Upper lobe of right lung (tissue), 1 donor: Measurements from ENCODE around the gene IGDCC3. TPM values are rescaled to one million over a fixed set of nuclear protein-coding genes. Genes with fewer than 3 reads are reported as not detected.
A peak's percentile ranks its signal among the peaks of the same experiment; 100 is the strongest.
"Not testable (repeated sequence)": the region's sequence is repeated elsewhere in the genome, so short reads cannot be mapped to it uniquely, and the experiment has no call there.

ENCODE experiments used
- ATAC-seq: fragments of 200-7000 bp; cut with Tn5 transposase; one replicate; pipeline ENCODE4 v1.9.1; 2020; ENCODE audit warnings: mild to moderate bottlenecking, moderate library complexity
- DNase-seq: peaks from one replicate; pipeline ENCODE4 v3.0.0-alpha.2; 2020
- H3K27ac ChIP-seq: fragments of 200-600 bp; one replicate; pipeline ENCODE4 v1.8.0; 2022
- H3K27me3 ChIP-seq: fragments of 200-600 bp; one replicate; pipeline ENCODE4 v1.8.0; 2022; ENCODE audit warnings: mild to moderate bottlenecking
- H3K36me3 ChIP-seq: fragments of 200-600 bp; one replicate; pipeline ENCODE4 v1.8.0; 2022
- H3K4me1 ChIP-seq: fragments of 200-600 bp; one replicate; pipeline ENCODE4 v1.8.0; 2022
- H3K4me3 ChIP-seq: fragments of 200-600 bp; one replicate; pipeline ENCODE4 v1.8.0; 2022; ENCODE audit warnings: mild to moderate bottlenecking
- H3K9me3 ChIP-seq: fragments of 200-600 bp; one replicate; pipeline ENCODE4 v1.8.0; 2022
- intact Hi-C: fragments of 100-400 bp; cut with DNase I; formaldehyde crosslinking; loops from one replicate; pipeline ENCODE4 v1.11.0; 2022
- total RNA-seq: library from RNA; stranded (reverse); fragmentation: NEBNext Ultra II Directional; extraction: Animal tissue kit (Norgen Biotek cat#: 25700); gene quantifications from one replicate; pipeline ENCODE4 v1.2.1, GENCODE V29; 2021
- TF ChIP-seq, protein P1 (sequence below): fragments of 200-600 bp; IDR thresholded peaks from one replicate; pipeline ENCODE4 v1.8.0; 2022; ENCODE audit warnings: antibody characterized with exemption
- donor health status: DM: no; HTN: yes; CAD: no; lungs with severe emphysema.

The IGDCC3 gene
- total RNA-seq, 1 donor from 2014 or later: not detected

DNA sequence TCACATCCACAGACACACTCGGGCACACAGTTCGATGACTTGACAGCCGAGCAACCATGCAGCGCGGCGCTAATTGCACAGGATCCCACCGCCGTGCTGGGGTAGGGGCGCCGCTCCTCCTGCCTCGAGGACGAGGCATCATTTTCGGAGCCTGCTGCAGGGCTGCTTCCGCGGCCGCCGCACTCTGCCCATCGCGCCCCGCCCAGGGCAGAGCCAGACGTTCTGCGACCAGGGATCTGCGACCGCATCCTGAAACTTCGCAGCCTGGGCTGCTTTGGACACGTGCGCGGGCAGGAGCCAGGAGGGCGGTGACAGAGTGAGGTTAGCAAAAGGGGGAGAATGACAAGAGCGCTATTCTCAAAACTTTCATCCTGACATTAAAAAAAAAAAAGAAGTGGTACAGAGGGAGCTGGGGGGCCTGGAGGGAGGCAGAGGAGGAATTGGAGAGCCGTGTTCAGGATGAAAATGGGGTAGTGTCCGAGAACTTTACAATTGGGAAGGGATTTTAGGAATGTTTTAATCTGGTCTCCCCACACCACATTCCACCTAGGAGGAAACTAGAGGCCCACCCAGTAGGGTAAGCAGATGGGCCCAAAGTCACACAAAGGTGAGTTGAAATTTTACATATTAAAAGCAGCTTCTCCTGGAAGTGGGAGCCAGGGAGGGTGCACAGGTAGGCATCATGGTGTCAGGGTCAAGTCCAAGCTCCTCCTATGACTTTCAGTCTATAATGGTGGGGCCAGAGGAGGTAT lies 15.9 kb downstream of the IGDCC3 start:
- H3K4me1 ChIP-seq: no peaks in the 10 kb centered on the region
- ATAC-seq (no peak), DNase-seq (peak; percentile 49)
- H3K27ac ChIP-seq: no peak overlapping the region
- intact Hi-C loops: no loop called here
- TF ChIP-seq, protein P1, sequence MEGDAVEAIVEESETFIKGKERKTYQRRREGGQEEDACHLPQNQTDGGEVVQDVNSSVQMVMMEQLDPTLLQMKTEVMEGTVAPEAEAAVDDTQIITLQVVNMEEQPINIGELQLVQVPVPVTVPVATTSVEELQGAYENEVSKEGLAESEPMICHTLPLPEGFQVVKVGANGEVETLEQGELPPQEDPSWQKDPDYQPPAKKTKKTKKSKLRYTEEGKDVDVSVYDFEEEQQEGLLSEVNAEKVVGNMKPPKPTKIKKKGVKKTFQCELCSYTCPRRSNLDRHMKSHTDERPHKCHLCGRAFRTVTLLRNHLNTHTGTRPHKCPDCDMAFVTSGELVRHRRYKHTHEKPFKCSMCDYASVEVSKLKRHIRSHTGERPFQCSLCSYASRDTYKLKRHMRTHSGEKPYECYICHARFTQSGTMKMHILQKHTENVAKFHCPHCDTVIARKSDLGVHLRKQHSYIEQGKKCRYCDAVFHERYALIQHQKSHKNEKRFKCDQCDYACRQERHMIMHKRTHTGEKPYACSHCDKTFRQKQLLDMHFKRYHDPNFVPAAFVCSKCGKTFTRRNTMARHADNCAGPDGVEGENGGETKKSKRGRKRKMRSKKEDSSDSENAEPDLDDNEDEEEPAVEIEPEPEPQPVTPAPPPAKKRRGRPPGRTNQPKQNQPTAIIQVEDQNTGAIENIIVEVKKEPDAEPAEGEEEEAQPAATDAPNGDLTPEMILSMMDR: no peak
- no peaks in the 10 kb centered on the region for H3K9me3 ChIP-seq
- H3K4me3 ChIP-seq: no peak overlapping the region
- H3K27me3 ChIP-seq: peaks cover 33% of the 10 kb centered on the region
- H3K36me3 ChIP-seq: no peaks in the 10 kb centered on the region

DNA sequence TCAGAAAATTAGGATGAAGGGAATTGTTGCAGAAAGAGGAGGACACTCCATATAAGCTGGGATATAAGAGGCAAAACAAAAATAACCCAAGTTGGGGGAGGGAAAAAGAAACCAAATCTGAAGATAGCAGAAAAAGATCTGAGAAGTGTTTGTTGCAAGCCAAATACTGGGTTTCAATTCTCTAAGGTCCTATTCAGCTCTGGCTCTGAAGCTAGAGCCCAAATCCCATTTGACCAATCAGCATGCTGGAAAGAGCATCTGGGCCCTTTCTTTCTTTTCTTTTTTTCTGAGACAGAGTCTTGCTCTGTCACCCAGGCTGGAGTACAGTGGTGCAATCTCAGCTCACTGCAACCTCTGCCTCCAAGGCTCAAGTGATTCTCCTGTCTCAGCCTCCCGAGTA lies 17.3 kb downstream of the IGDCC3 start:
- TF ChIP-seq, protein P1: no peak
- no peaks in the 10 kb centered on the region for H3K36me3 ChIP-seq
- H3K27ac ChIP-seq: no peak overlapping the region
- no peak overlapping the region for H3K4me3 ChIP-seq
- DNase-seq (no peak), ATAC-seq (no peak)
- no peaks in the 10 kb centered on the region for H3K9me3 ChIP-seq
- H3K4me1 ChIP-seq: no peaks in the 10 kb centered on the region
- peaks cover 46% of the 10 kb centered on the region for H3K27me3 ChIP-seq
- intact Hi-C loops: no loop called here

DNA sequence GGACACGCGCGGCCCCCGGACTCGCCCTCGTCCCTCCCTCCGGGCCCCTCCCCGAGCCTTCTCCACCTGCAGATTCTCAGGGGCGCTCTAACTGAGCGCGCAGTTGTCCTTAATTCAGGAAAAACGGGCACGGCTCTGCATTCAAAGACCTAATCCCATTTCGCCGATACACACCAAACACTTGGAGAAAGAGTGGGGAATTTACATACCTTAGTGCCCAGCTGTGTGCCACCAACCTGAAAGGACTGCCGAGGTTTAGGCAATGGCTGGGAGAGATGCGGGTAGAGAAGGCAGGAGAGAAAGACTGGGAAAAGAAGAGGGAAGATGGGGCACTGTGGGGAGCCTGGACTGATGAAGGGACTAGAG lies 21.8 kb downstream of the IGDCC3 start:
- Histone ChIP-seq H3K4me1 (no peaks in the 10 kb centered on the region), H3K27ac (no peak overlapping the region), H3K27me3 (peaks cover 50% of the 10 kb centered on the region), H3K9me3 (peaks cover 3% of the 10 kb centered on the region), H3K4me3 (peak overlapping the region; percentile 45), H3K36me3 (no peaks in the 10 kb centered on the region)
- no peak for ATAC-seq
- DNase-seq: no peak
- TF ChIP-seq, protein P1: no peak
- intact Hi-C loops: no loop called here

DNA sequence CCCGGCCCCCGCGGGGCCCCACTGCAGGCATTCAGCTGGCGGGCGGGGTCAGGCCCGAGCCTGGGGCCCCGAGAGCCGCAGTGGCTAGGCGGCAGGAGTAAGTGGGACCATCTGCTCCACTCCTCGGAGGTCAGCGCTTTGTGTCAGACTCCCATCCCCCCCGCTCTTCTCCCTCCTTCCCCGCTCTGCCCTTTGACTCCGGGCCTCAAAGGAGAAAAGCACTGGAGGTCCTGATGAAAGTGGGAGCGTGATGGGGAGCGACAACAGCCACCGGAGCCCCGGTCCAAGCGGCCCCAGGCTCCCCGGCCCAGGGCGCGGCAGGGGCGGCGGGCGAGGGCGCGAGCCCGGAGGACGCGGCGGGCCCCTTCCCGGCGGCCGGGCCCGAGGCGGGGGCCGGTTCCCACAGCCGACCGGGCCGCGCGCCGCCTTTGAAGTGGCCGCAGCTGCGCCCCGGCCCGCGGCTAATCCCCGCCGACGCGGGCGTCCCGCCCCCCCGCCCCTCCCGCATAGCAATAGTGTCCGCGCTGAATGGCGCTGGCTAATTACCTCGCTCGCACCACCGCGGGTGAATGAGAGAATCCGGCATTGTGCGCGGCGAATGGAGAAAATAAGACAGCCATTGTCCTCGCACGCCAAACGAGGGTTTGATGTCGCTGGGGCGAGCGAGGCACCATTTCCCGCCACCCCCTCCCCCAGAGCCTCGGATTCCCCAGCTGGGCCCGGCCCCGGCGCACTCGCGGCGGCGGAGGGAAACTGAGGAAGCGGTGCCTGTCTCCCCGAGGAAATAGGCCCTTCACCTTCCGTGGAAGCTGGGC lies 22.4 kb downstream of the IGDCC3 start:
- Histone ChIP-seq H3K36me3 (no peaks in the 10 kb centered on the region), H3K27ac (no peak overlapping the region), H3K4me3 (peak overlapping the region; percentile 45), H3K4me1 (no peaks in the 10 kb centered on the region), H3K27me3 (peaks cover 50% of the 10 kb centered on the region), H3K9me3 (peaks cover 3% of the 10 kb centered on the region)
- intact Hi-C loops: no loop called here
- no peak for ATAC-seq
- TF ChIP-seq, protein P1: no peak
- DNase-seq: no peak

DNA sequence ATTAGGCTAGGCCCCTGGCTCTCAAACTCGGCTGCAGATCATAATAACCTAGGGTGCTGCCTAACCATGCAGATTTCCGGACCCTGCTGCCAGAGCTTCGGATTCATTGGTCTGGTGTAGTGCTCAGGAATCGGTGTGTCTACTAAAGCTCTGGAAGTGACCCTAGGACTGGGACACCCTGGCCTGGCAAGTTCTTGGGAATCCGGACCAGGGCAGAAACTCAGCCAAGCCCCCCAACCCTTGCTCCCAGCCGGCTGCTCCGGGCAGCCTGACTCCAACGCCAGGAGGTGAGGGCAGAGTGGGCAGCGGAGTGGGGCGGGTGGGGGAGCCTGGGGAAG lies 23.0 kb downstream of the IGDCC3 start:
- Histone ChIP-seq H3K27ac (no peak overlapping the region), H3K27me3 (peaks cover 50% of the 10 kb centered on the region), H3K36me3 (no peaks in the 10 kb centered on the region), H3K4me1 (no peaks in the 10 kb centered on the region), H3K9me3 (peaks cover 3% of the 10 kb centered on the region), H3K4me3 (no peak overlapping the region)
- ATAC-seq: no peak
- TF ChIP-seq, protein P1: no peak
- DNase-seq: no peak
- intact Hi-C loops: no loop called here

DNA sequence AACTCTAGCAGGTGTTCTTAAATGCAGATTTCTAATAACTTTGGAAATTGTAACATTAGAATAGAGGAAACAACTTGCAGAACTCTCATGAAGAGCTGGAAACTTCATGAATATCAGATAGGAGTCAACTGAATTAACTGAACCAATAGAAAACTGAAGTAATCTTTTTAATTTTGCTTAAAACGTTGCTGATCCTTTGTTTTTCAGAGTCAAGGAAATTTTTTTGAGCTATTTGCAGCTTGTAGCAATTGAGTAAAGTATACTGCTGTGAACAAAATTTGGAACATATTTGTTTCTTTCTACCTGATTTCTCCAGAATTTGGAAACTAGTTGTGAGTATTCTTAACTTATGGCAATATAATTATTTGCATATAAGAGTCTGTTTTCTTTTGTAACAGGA lies 25.8 kb downstream of the IGDCC3 start:
- ATAC-seq, intact Hi-C loops, H3K27ac ChIP-seq, H3K4me3 ChIP-seq, H3K9me3 ChIP-seq, H3K4me1 ChIP-seq, DNase-seq, H3K36me3 ChIP-seq: not testable (repeated sequence)
- peaks cover 22% of the 10 kb centered on the region for H3K27me3 ChIP-seq
